GM19025 (cell line): ENCODE results near the gene CCDC50.

ENCODE experiments used
- ATAC-seq: cut with Tn5 transposase; IDR thresholded peaks from one replicate; pipeline ENCODE4 v1.9.1; 2021; ENCODE audit warnings: mild to moderate bottlenecking, low read depth, moderate library complexity; ENCODE audit not compliant: unreplicated experiment

The CCDC50 gene

GRCh38 chr3:191343913-191344312 is 14.7 kb downstream of the CCDC50 start:
- no peak for ATAC-seq

GRCh38 chr3:191345334-191345733 is 16.1 kb downstream of the CCDC50 start:
- ATAC-seq = no peak

GRCh38 chr3:191347228-191347627 is 18.0 kb downstream of the CCDC50 start:
- ATAC-seq = no peak

GRCh38 chr3:191348098-191348497 is 18.9 kb downstream of the CCDC50 start:
- ATAC-seq = no peak

- ATAC-seq = no peak
Measured at GRCh38 chr3:191350396-191351090, 21.3 kb downstream of the CCDC50 start.

GRCh38 chr3:191352014-191352413 is 22.8 kb downstream of the CCDC50 start:
- no peak for ATAC-seq

GRCh38 chr3:191353022-191353777 is 24.0 kb downstream of the CCDC50 start:
- no peak for ATAC-seq

GRCh38 chr3:191355406-191355805 is 26.2 kb downstream of the CCDC50 start:
- ATAC-seq = peak; percentile 80

GRCh38 chr3:191356631-191357439 is 27.6 kb downstream of the CCDC50 start:
- ATAC-seq = no peak

GRCh38 chr3:191357909-191358308 is 28.7 kb downstream of the CCDC50 start:
- ATAC-seq = no peak

GRCh38 chr3:191358929-191359328 is 29.7 kb downstream of the CCDC50 start:
- no peak for ATAC-seq

GRCh38 chr3:191360620-191361019 is 31.4 kb downstream of the CCDC50 start:
- no peak for ATAC-seq

GRCh38 chr3:191361456-191361855 is 32.3 kb downstream of the CCDC50 start:
- no peak for ATAC-seq

GRCh38 chr3:191362037-191362436 is 32.8 kb downstream of the CCDC50 start:
- no peak for ATAC-seq

GRCh38 chr3:191362524-191363090 is 33.4 kb downstream of the CCDC50 start:
- no peak for ATAC-seq

- ATAC-seq = no peak
Measured at GRCh38 chr3:191363221-191363620, 34.0 kb downstream of the CCDC50 start.

GRCh38 chr3:191366675-191367074 is 37.5 kb downstream of the CCDC50 start:
- ATAC-seq = no peak

GRCh38 chr3:191368755-191369615 is 39.8 kb downstream of the CCDC50 start:
- ATAC-seq = no peak

GRCh38 chr3:191369616-191370010 is 40.4 kb downstream of the CCDC50 start:
- ATAC-seq = no peak

GRCh38 chr3:191372122-191372521 is 42.9 kb downstream of the CCDC50 start:
- no peak for ATAC-seq
